HG03039 (cell line): ENCODE data around the gene GK.
"Not testable (repeated sequence)": the region's sequence is repeated elsewhere in the genome, so short reads cannot be mapped to it uniquely, and the experiment has no call there.

Experiments
- ATAC-seq: cut with Tn5 transposase; IDR thresholded peaks from one replicate; pipeline ENCODE4 v1.9.1; 2021; ENCODE audit warnings: mild to moderate bottlenecking, moderate library complexity; ENCODE audit not compliant: unreplicated experiment

Gene GK

GRCh38 chrX:30693999-30694650 lies 40.9 kb downstream of the GK start:
- ATAC-seq = no peak

- ATAC-seq = no peak
Measured at GRCh38 chrX:30702736-30703135, 49.5 kb downstream of the GK start.

DNA sequence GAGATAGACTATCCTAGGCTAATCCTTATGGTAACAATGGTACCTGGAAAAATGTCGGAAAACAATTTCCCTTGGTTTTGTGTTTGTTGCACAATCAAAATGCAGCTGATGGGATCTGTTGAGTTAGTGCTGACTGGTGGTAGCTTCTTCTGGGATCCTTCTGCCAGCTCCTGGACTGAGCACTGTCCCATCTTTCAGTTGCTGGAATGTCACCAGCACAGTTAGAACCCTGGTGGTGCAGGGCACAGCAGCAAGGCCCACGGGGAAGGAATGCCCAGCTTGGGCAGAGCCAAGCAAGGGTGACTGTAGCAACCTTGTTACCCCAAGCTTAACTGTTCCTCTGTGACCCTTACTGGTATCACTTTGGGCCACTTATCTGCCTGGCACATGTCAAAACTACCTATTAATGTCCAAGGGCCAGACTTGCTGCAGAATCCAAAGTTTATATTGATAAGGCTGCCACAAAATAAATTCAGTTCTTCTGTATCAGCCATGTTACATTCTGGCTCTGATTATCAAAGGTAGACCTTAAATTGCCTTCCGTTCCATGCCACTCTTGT lies 53.1 kb downstream of the GK start:
- ATAC-seq = no peak

DNA sequence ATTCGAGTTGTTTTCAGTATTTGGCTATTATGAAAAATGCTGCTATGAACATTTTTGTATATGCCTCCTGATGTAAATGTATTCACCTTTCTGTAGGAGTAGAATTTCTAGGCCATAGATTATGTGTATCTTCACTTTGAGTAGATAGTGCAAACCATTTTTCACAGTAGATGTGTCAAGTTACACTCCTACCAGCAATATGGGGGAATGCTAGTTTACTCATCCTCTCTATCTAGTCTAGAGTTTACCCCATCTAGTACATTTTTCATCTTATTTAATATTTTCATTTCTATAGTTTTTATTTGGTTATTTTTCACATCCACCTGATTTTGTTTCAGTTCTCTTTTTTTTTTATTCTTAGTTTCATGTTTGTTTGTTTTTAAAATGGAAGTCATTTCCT lies 59.0 kb downstream of the GK start:
- no peak for ATAC-seq

DNA sequence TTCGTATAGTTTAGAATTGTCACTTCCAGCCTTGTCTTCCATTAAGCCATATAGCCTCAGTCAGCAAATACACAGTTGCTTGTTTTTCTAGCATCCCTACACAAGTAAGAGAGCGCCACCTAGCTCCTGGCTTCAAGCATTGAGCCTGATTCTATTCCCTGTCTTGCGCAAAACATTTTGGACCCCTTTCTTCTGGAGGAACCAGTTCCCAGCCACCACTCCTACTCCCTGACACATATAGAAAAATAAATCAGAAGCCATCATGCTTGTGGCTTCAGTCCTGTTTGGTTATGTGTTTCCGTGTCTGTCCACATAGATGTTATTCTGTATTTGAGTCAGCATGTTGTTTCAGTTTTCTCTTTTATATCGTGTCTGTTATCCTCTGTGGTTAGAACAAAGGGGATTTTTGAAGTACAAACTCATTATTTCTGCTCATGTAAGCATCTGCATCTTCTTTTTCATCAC lies 59.9 kb downstream of the GK start:
- peak; percentile 96 for ATAC-seq

DNA sequence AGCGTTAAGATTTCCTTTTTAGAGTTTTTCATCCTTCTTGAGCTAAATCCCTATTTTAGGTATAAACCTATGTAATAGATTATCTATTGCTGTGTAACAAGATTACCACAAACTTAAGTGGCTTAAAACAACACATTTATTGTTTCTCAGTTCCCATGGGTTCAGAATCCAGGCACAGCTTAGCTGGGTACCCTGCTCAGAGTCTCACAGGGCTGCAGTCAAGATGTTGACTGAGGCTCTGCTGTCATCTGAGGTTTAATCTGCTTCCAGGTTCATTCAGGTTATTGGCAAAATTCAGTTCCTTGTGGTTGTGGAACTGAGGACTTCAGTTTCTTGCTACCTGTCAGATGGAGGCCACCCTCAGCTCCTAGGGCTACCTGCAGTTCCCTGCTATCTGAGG lies 60.9 kb downstream of the GK start:
- ATAC-seq = no peak

GRCh38 chrX:30715976-30716375 lies 62.8 kb downstream of the GK start:
- ATAC-seq = no peak

GRCh38 chrX:30733852-30734660 lies 80.8 kb downstream of the GK start:
- no peak for ATAC-seq

GRCh38 chrX:30734782-30735181 lies 81.6 kb downstream of the GK start:
- ATAC-seq = no peak

- peak; percentile 87 for ATAC-seq
Measured at GRCh38 chrX:30735839-30736238, 82.6 kb downstream of the GK start.

GRCh38 chrX:30741545-30741944 lies 88.3 kb downstream of the GK start:
- ATAC-seq = no peak

DNA sequence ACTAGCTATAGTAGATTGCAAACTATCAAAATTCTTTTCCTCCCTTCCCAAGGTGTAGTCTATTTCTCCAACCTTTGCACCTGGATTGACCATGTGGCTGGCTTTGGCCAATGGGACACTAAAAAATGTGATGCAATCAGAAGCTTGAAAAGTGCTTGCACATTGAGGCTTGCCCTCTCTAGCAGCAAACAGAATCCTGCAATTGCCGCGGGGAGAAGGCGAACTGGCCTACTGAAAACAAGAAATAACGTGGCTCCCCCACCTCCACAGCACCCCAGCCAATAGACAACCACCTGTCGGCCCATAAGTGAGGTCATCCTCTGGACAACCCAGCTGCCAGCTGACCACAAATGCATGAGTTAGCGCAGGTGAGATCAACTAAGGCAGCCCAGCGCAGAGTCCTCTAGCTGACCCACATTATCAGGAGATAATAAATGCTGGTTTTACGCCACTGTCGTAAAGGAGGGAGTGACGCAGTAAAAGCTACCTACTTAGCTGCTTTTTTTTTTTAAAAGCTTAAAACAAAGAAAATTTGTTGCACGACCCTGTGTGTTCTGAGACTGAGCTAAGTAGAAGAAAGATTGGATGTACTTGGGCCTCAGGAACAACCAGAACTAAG lies 95.2 kb downstream of the GK start:
- no peak for ATAC-seq

- ATAC-seq = no peak
Measured at GRCh38 chrX:30751497-30751896, 98.3 kb downstream of the GK start.

DNA sequence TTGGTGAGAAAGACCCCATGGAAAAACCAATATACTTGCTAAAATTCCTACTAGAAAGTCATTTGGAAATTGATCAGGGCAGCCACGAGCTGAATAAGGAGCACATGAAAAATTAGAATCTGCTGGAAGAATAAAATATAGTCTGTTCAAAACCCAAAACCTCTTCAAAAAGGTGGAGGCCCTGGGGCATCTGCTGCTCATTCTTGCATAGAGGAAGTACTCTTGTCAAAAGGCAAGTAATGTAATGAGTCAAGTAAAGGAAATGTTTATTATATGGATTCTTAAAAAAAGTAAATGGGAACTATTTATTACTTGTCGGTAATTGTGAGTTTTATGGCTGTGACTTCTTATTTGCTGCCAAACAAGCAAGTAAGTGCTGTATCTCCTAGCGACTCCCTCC lies 109.5 kb downstream of the GK start:
- no peak for ATAC-seq

DNA sequence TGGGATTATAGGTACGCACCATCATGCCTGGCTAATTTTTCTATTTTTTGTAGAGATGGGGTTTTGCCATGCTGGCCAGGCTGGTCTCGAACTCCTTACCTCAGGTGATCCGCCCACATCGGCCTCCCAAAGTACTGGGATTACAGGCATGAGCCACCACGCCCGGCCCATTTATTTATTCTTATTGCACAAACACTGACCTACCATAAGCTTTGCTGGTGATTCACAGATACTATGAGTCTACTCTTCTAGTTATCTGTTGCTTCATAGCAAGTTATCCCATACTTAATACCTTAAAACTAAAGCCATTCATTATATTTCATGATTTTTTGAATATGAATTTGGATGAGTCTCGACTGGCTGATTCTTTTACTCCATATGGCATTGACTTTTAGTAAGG lies 120.5 kb downstream of the GK start:
- ATAC-seq = not testable (repeated sequence)

DNA sequence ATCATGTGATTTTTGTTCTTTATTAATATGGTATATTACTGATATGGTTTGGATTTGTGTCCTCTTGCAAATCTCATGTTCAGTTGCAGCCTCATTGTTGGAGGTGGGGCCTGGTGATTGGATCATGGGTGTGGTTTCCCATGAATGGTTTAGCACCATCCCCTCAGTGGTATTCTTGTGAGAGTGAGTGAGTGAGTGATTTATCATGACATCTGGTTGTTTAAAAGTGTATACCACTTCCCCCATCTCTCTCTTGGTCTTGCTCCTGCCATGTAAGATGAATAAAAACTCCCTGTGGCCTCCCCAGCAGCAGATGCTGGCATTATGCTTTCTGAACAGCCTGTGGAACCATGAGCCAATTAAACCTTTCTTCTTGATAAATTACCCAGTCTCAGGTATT lies 124.4 kb downstream of the GK start:
- no peak for ATAC-seq

DNA sequence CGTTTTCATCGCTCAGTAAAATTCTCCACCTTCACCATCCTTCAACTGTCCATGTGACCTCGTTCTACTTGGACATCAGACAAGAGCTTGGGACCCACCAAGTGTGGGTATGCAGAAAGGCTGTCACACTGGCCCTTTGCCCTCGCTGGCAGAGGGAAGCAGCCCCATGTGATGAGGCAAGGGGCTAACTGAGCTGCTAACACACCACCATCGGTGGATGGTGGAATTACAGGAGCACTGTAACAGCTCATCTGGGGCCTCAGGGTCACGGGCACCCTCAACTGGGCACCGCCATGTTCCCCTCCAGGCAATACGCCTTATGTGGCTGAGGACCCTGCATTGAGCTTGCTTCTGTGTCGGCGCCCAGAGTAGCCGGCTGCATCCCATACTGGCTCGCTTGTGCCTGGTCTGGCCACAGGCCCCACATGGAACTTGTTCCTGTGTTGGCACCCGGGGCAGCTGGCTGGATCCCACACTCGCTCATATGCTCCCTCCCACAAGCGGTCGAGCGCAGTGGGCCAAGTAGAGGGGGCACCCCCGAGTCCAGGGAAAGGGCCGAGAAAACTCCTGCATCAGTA lies 126.3 kb downstream of the GK start:
- no peak for ATAC-seq
